Measurements from ENCODE around the gene IL11.

Gene IL11

GRCh38 chr19:55321466-55322137 lies 48.7 kb downstream of the IL11 start:
- no peak for DNase-seq

GRCh38 chr19:55320844-55321419 lies 49.3 kb downstream of the IL11 start:
- no peak for DNase-seq

- no peak for DNase-seq
Observed at GRCh38 chr19:55319785-55320184, 50.5 kb downstream of the IL11 start.

GRCh38 chr19:55316646-55317045 lies 53.6 kb downstream of the IL11 start:
- no peak for DNase-seq

- no peak for DNase-seq
Observed at GRCh38 chr19:55315956-55316525, 54.2 kb downstream of the IL11 start.

GRCh38 chr19:55314396-55314795 lies 55.9 kb downstream of the IL11 start:
- no peak for DNase-seq
